HFFc6 (cell line): Measurements from ENCODE around the gene CFAP74. TPM values are rescaled to one million over a fixed set of nuclear protein-coding genes. Genes with fewer than 3 reads are reported as not detected.
A peak's percentile ranks its signal among the peaks of the same experiment; 100 is the strongest.

Experiments
- DNase-seq: peaks from one replicate; pipeline ENCODE4 v3.0.0-alpha.2; 2018
- H3K27ac Mint-ChIP-seq: 2 replicates; pipeline ENCODE4 v1.8.0; 2020; ENCODE audit warnings: mild to moderate bottlenecking, mixed read lengths
- H3K27me3 Mint-ChIP-seq: 2 replicates; pipeline ENCODE4 v1.8.0; 2021; ENCODE audit warnings: mild to moderate bottlenecking, moderate library complexity, mixed read lengths; ENCODE audit not compliant: insufficient read depth
- H3K36me3 Mint-ChIP-seq: 2 replicates; pipeline ENCODE4 v1.8.0; 2021; ENCODE audit warnings: low read depth, mixed read lengths
- H3K4me1 Mint-ChIP-seq: 2 replicates; pipeline ENCODE4 v1.8.0; 2020; ENCODE audit warnings: low read depth, mixed read lengths
- H3K4me3 Mint-ChIP-seq: 2 replicates; pipeline ENCODE4 v1.8.0; 2020; ENCODE audit warnings: mild to moderate bottlenecking, moderate library complexity, mixed read lengths
- H3K9me3 Mint-ChIP-seq: 2 replicates; pipeline ENCODE4 v1.8.0; 2020; ENCODE audit warnings: mild to moderate bottlenecking, mixed read lengths
- CTCF ChIP-seq: fragments of 200-600 bp; sonication (generic); IDR thresholded peaks from 2 replicates; pipeline ENCODE4 v1.5.0; 2021; ENCODE audit warnings: antibody characterized with exemption, mild to moderate bottlenecking
- total RNA-seq, 6 experiments: library from RNA; stranded (reverse); fragmentation: NEBNext Ultra II Directional; extraction: Animal tissue kit (Norgen Biotek cat#: 25700); gene quantifications; 2 replicates in 1 of 6; 3 replicates in 5 of 6; pipeline ENCODE4 v1.2.3, GENCODE V29; 2021

The CFAP74 gene
- total RNA-seq, 6 experiments from 2014 or later = not detected

GRCh38 chr1:2000850-2001249 lies 2.7 kb downstream of the CFAP74 start:
- no peak overlapping the region for H3K4me3 Mint-ChIP-seq
- H3K36me3 Mint-ChIP-seq = no peaks in the 10 kb centered on the region
- DNase-seq = no peak
- no peak overlapping the region for H3K27ac Mint-ChIP-seq
- peaks cover 54% of the 10 kb centered on the region for H3K27me3 Mint-ChIP-seq
- H3K9me3 Mint-ChIP-seq = no peaks in the 10 kb centered on the region
- H3K4me1 Mint-ChIP-seq = no peaks in the 10 kb centered on the region
- no peak for TF ChIP-seq CTCF

- DNase-seq = no peak
- no peaks in the 10 kb centered on the region for H3K9me3 Mint-ChIP-seq
- no peak overlapping the region for H3K4me3 Mint-ChIP-seq
- H3K27ac Mint-ChIP-seq = no peak overlapping the region
- H3K36me3 Mint-ChIP-seq = no peaks in the 10 kb centered on the region
- TF ChIP-seq CTCF = no peak
- H3K4me1 Mint-ChIP-seq = no peaks in the 10 kb centered on the region
- H3K27me3 Mint-ChIP-seq = peaks cover 51% of the 10 kb centered on the region
These were observed 3.2 kb downstream of the CFAP74 start for GRCh38 chr1:2000432-2000831.

- Mint-ChIP-seq H3K36me3 (no peaks in the 10 kb centered on the region), H3K9me3 (no peaks in the 10 kb centered on the region), H3K4me3 (no peak overlapping the region), H3K4me1 (no peaks in the 10 kb centered on the region), H3K27ac (no peak overlapping the region), H3K27me3 (peaks cover 42% of the 10 kb centered on the region)
- TF ChIP-seq CTCF = no peak
- DNase-seq = no peak
These were observed 6.0 kb downstream of the CFAP74 start for GRCh38 chr1:1997576-1997975.

GRCh38 chr1:1996207-1996651 lies 7.4 kb downstream of the CFAP74 start:
- Mint-ChIP-seq H3K4me3 (no peak overlapping the region), H3K27me3 (peaks cover 41% of the 10 kb centered on the region), H3K4me1 (no peaks in the 10 kb centered on the region), H3K27ac (no peak overlapping the region), H3K9me3 (no peaks in the 10 kb centered on the region), H3K36me3 (no peaks in the 10 kb centered on the region)
- no peak for TF ChIP-seq CTCF
- no peak for DNase-seq

- peaks cover 8% of the 10 kb centered on the region for H3K4me1 Mint-ChIP-seq
- DNase-seq = no peak
- H3K27me3 Mint-ChIP-seq = peaks cover 33% of the 10 kb centered on the region
- no peaks in the 10 kb centered on the region for H3K9me3 Mint-ChIP-seq
- no peak overlapping the region for H3K4me3 Mint-ChIP-seq
- no peak for TF ChIP-seq CTCF
- no peaks in the 10 kb centered on the region for H3K36me3 Mint-ChIP-seq
- H3K27ac Mint-ChIP-seq = no peak overlapping the region
These were observed 9.1 kb downstream of the CFAP74 start for GRCh38 chr1:1994536-1994935.

- DNase-seq = no peak
These were observed 13.4 kb downstream of the CFAP74 start for GRCh38 chr1:1990222-1990621.

More at GRCh38 chr1:1990222-1990621, 13.4 kb downstream of the CFAP74 start:
- Mint-ChIP-seq H3K4me1 (peaks cover 8% of the 10 kb centered on the region), H3K27ac (no peak overlapping the region), H3K27me3 (peaks cover 17% of the 10 kb centered on the region), H3K4me3 (peak overlapping the region; percentile 25; the same call in 1 of the 2 replicates), H3K9me3 (no peaks in the 10 kb centered on the region), H3K36me3 (no peaks in the 10 kb centered on the region)
- no peak for TF ChIP-seq CTCF
